ENCODE data around the gene AKAP8. TPM values are rescaled to one million over a fixed set of nuclear protein-coding genes. Genes with fewer than 3 reads are reported as not detected.

Gene AKAP8
- total RNA-seq (10 to 100 TPM; 18.9 to 42.8 (median 27.8) TPM), polyA plus RNA-seq (10 to 100 TPM; 15.9 to 22.1 (median 18.2) TPM)
- long read RNA-seq, donor 1, transcript AKAP8-201 (14 exons, 3,670 nt) = major isoform, 10 of 28 reads
- long read RNA-seq, donor 1, partial matches to known transcripts = 10 of 28 reads
- long read RNA-seq, donor 1, other reads (novel, unspliced or antisense) = 7 of 28 reads
- long read RNA-seq, donor 2, transcript AKAP8-201 (14 exons, 3,670 nt) = major isoform, 45 of 91 reads
- long read RNA-seq, donor 2, partial matches to known transcripts = 40 of 91 reads
- long read RNA-seq, donor 2, other reads (novel, unspliced or antisense) = 4 of 91 reads

DNA sequence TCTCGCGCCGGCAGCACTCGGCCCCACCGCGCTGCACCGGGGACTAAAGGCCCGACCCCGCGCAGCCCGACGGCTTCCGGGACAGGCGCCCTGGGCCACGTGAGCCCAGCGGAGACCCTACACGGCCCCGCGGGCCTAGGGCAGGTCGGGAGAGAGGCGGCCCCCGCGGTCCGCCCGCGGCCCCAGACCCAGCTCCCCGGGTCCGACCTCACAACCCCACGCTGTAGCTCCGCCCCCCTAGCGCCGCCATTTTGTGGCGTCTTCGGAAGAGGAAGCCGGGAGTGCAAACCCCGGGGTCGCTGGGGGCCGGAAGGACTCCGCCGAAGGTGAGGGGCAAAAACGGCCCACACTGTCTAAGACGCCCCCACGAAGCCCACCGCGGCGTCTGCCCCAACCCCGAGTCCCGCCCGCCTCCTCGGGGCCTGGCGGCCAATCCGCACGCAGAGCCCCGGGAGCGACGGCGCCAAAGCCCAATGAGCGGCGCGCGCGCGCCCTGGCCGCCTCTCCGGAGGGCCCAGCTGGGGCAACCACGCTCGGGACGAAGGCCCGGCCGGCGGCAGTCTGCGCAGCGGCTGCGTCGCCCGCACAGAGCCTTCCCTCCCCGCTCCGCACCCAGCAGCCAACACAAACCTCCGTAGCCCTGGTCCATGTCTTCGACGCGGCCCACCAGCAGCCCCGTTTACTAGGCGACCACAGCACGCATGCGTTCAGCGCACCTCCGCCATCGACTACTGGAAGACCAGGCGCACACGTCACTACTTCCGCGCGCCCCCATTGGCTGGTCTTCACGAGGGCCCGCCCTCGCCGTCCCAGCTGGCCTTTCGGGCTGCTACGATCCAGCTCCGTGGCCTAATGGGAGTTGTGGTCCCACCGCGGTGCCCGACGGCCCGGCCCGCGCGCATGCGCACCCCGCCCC lies at the start of gene AKAP8:
TSS of gene AKAP8 (minus strand) at position 705 of the 916 bp plus-strand sequence. CDS start at position 649, 56 bp downstream.
- peaks cover 0 to 30% of the 10 kb centered on the region in 2 donors for H3K36me3 ChIP-seq (ENCODE audit: insufficient read depth in 1 of 2, low read depth in 1 of 2)
- TF ChIP-seq, protein P1, sequence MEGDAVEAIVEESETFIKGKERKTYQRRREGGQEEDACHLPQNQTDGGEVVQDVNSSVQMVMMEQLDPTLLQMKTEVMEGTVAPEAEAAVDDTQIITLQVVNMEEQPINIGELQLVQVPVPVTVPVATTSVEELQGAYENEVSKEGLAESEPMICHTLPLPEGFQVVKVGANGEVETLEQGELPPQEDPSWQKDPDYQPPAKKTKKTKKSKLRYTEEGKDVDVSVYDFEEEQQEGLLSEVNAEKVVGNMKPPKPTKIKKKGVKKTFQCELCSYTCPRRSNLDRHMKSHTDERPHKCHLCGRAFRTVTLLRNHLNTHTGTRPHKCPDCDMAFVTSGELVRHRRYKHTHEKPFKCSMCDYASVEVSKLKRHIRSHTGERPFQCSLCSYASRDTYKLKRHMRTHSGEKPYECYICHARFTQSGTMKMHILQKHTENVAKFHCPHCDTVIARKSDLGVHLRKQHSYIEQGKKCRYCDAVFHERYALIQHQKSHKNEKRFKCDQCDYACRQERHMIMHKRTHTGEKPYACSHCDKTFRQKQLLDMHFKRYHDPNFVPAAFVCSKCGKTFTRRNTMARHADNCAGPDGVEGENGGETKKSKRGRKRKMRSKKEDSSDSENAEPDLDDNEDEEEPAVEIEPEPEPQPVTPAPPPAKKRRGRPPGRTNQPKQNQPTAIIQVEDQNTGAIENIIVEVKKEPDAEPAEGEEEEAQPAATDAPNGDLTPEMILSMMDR (IDR thresholded peaks at IDR 0.05) = no peak
- peak within 1 kb of the TSS; percentile 78 for H3K4me3 ChIP-seq
- no peaks in the 10 kb centered on the region for H3K27me3 ChIP-seq (ENCODE audit: insufficient read depth in 3 of 3, low read length in 2 of 3)
- WGBS, 3 donors = 0 to 1% (median 0%) methylated on average over 68 to 111 of the region's 111 CpGs
- no peaks in the 10 kb centered on the region for H3K9me3 ChIP-seq
- peaks cover 44% of the 10 kb centered on the region for H3K4me1 ChIP-seq
- intact Hi-C loops (cut with DNase I) = loop anchor here (2.0 to 5.0 kb wide), 5 partner anchors 38 to 202 kb away; partner anchors contain the start of genes AKAP8L (in 1 of the 2), BRD4 (in 1 of the 2) and WIZ (in 1 of the 2)
- peak within 1 kb of the TSS; percentile 93 for H3K27ac ChIP-seq
- ATAC-seq = peak; percentile 86 to 94 (median 90)
- DNase-seq = peak; percentile 98 to 99

DNA sequence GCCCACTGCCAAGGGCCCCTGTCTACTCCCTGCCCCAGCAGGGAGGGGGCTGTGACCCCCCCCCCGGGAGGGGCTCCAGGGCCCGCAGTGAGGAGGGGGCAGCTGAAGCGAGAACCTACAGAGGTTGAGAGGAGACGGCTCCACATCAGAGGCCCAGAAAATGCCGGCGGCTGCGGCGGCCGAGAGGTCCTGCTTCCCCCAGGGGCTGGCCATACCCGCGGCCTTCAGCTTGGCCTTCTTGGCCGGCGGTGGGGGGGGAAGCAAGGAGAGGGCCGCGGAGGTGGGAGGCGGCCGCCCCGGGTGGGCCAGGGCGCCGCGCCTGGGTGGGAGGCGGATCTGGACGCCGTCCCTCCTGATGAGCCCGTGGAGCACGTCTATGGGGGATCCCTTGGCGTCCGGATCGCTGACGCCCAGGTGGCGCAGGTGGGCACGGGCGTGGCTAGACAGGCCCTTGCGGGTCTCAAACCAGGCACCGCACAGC lies 48.4 kb upstream of the AKAP8 start:
- no peak for ATAC-seq
- intact Hi-C loops (cut with DNase I) = no loop called here
- peak in 1 of 2 donors; percentile 57 for DNase-seq
- H3K4me1 ChIP-seq = peaks cover 18% of the 10 kb centered on the region
- no peak overlapping the region for H3K4me3 ChIP-seq
- WGBS, 3 donors = 92 to 96% (median 93%) methylated on average over 35 of the region's 35 CpGs
- H3K27me3 ChIP-seq (ENCODE audit: insufficient read depth in 3 of 3, low read length in 2 of 3) = no peaks in the 10 kb centered on the region
- TF ChIP-seq, protein P1 (IDR thresholded peaks at IDR 0.05) = no peak
- peaks cover 4% of the 10 kb centered on the region for H3K9me3 ChIP-seq
- no peak overlapping the region for H3K27ac ChIP-seq
- H3K36me3 ChIP-seq (ENCODE audit: insufficient read depth in 1 of 2, low read depth in 1 of 2) = peaks cover 9 to 66% of the 10 kb centered on the region in 2 donors

DNA sequence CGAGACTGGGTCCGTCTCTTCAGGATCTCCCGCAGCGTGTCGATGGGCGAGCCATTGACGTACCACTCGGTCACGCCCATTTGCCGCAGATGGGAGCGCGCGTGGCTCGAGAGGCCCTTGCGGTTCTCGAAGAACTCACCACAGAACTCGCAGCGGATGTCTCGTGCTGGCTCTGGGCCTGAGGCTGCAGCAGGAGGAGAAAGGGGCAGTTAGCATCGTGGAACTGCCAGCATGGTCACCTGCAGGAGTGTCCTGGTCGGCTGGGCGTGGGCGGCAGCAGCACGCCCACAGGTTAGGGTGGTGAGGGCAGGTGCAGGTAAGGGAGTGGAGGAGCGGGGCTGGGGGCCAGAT lies 47.7 kb upstream of the AKAP8 start:
- Histone ChIP-seq H3K9me3 (peaks cover 4% of the 10 kb centered on the region), H3K27ac (no peak overlapping the region), H3K4me3 (no peak overlapping the region), H3K36me3 (ENCODE audit: insufficient read depth in 1 of 2, low read depth in 1 of 2) (peaks cover 9 to 73% of the 10 kb centered on the region in 2 donors), H3K4me1 (peaks cover 22% of the 10 kb centered on the region), H3K27me3 (ENCODE audit: insufficient read depth in 3 of 3, low read length in 2 of 3) (no peaks in the 10 kb centered on the region)
- TF ChIP-seq, protein P1 (IDR thresholded peaks at IDR 0.05) = no peak
- intact Hi-C loops (cut with DNase I) = no loop called here
- peak in 1 of 2 donors; percentile 30 for DNase-seq
- ATAC-seq = no peak
- 97 to 98% (median 97%) methylated on average over 25 of the region's 25 CpGs for WGBS, 3 donors

DNA sequence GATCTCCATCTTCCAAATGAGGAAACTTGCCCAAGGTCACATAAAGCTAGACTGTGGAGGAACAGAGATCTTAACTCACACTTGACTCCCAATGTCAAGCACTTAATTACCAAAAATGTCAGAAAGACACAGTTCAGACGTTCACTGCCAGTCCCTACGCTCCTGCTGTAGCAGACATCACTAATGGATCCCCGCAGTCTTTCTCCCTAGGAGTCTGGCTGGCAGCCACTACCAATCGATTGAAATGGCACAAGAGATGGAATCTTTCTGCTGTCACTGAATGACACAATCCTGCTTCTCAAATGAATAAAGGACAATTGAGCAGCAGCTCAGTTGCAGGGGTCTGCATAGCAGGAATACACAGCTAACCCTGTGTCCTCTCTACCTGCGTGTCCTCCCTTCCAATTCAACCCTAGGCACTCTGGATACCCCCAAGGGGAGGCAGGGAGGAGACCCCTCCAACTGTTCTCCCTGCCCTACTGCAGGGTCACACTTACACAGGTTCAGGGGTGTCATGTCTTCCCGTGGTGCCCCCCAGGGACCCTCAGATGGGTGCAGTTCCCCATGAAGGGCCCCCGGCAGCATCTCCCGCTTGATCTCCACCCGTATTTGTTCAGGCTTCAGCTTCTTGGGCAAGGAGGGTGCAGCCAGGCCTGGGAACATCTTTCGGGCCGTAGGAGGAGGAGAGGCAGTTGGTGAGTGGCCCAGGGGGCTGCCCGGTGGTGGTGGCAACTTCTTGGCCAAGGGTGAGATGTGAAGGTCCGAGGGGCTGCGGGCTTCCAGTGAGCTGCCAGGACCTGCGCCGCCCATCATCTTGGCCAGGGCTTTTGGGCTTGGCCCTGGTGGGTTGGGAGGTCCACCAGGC lies 47.1 kb upstream of the AKAP8 start:
- WGBS, 3 donors = 89 to 90% (median 90%) methylated on average over 16 of the region's 16 CpGs
- peak in 1 of 2 donors; percentile 46 for DNase-seq

More for the DNA sequence above, 47.1 kb upstream of the AKAP8 start:
- Histone ChIP-seq H3K4me1 (peaks cover 29% of the 10 kb centered on the region), H3K36me3 (ENCODE audit: insufficient read depth in 1 of 2, low read depth in 1 of 2) (peaks cover 9 to 73% of the 10 kb centered on the region in 2 donors), H3K27me3 (ENCODE audit: insufficient read depth in 3 of 3, low read length in 2 of 3) (no peaks in the 10 kb centered on the region), H3K27ac (no peak overlapping the region), H3K9me3 (peaks cover 4% of the 10 kb centered on the region), H3K4me3 (no peak overlapping the region)
- TF ChIP-seq, protein P1 (IDR thresholded peaks at IDR 0.05) = no peak
- intact Hi-C loops (cut with DNase I) = no loop called here
- no peak for ATAC-seq
